Omental fat pad (tissue), 4 donors: Measurements from ENCODE around the gene JAKMIP1. TPM values are rescaled to one million over a fixed set of nuclear protein-coding genes. Genes with fewer than 3 reads are reported as not detected.

ENCODE experiments used
- ATAC-seq: fragments of 150-250 bp; one replicate; pipeline ENCODE4 v1.9.1; 2016; ENCODE audit warnings: mild to moderate bottlenecking, moderate library complexity; ENCODE audit not compliant: low FRiP score
- DNase-seq: peaks from one replicate; pipeline ENCODE4 v3.0.0-alpha.2; 2019; ENCODE audit warnings: low spot score
- CTCF ChIP-seq, 3 donors: fragments of 450-650 bp; IDR thresholded peaks; one replicate each; pipeline ENCODE4 v1.5.1; 2016 to 2017; ENCODE audit warnings: antibody characterized with exemption in 3 of 3, mild to moderate bottlenecking in 3 of 3, moderate library complexity in 2 of 3
- total RNA-seq, 4 donors: library from RNA; depleted of rRNA; stranded (reverse); fragments of >200 nt; gene quantifications; one replicate each; pipeline ENCODE4 v1.1.0, GENCODE V29; 2016

The JAKMIP1 gene
- total RNA-seq, 4 donors from 2014 or later = 0.48 to 1.0 (median 0.63) TPM; not detected in 1

- TF ChIP-seq CTCF (IDR thresholded peaks at IDR 0.05) = no peak
- no peak for ATAC-seq
- DNase-seq = no peak
Measured at GRCh38 chr4:6155996-6156750, 44.2 kb downstream of the JAKMIP1 start.

- DNase-seq (no peak), ATAC-seq (no peak)
- TF ChIP-seq CTCF (IDR thresholded peaks at IDR 0.05) = no peak
Measured at GRCh38 chr4:6154875-6155274, 45.5 kb downstream of the JAKMIP1 start.

- DNase-seq = no peak
- ATAC-seq = no peak
- TF ChIP-seq CTCF (IDR thresholded peaks at IDR 0.05) = no peak
Measured at GRCh38 chr4:6153874-6154273, 46.5 kb downstream of the JAKMIP1 start.

GRCh38 chr4:6152869-6153705, 47.3 kb downstream of the JAKMIP1 start:
- DNase-seq (no peak), ATAC-seq (no peak)
- TF ChIP-seq CTCF (IDR thresholded peaks at IDR 0.05) = no peak

- ATAC-seq = no peak
- no peak for DNase-seq
Measured at GRCh38 chr4:6150046-6150735, 50.2 kb downstream of the JAKMIP1 start.

More at GRCh38 chr4:6150046-6150735, 50.2 kb downstream of the JAKMIP1 start:
- no peak for TF ChIP-seq CTCF (IDR thresholded peaks at IDR 0.05)
